ENCODE measurements around the gene AKR1E2.

GRCh38 chr10:4883079-4883739 lies 57.2 kb downstream of the AKR1E2 start:
- no peak for TF ChIP-seq CTCF (IDR thresholded peaks at IDR 0.05; ENCODE audit: insufficient read depth, low read length, poor library complexity, severe bottlenecking)
- no peak for TF ChIP-seq EZH2phosphoT487 (conservative IDR thresholded peaks at IDR 0.05; ENCODE audit: low read length)

Data from SU-DHL-6 (cell line).